IPS-15b (cell line): ENCODE measurements around the gene ARMS2.

Experiments used
- H3K27me3 ChIP-seq: one replicate; pipeline ENCODE4 v1.6.1; 2013; ENCODE audit warnings: low read length; ENCODE audit not compliant: control insufficient read depth, insufficient read depth
- H3K36me3 ChIP-seq: one replicate; pipeline ENCODE4 v1.6.1; 2013; ENCODE audit warnings: low read length; ENCODE audit not compliant: control insufficient read depth, insufficient read depth
- H3K4me1 ChIP-seq: one replicate; pipeline ENCODE4 v1.6.1; 2013; ENCODE audit warnings: mild to moderate bottlenecking, low read length; ENCODE audit not compliant: control insufficient read depth, insufficient read depth
- H3K4me3 ChIP-seq: one replicate; pipeline ENCODE4 v1.5.1; 2013; ENCODE audit warnings: low read depth, low read length
- H3K9ac ChIP-seq: one replicate; pipeline ENCODE4 v1.6.1; 2013; ENCODE audit warnings: low read depth, mild to moderate bottlenecking, low read length
- H3K9me3 ChIP-seq: one replicate; pipeline ENCODE4 v1.6.1; 2013; ENCODE audit warnings: mild to moderate bottlenecking, low read length; ENCODE audit not compliant: control insufficient read depth, insufficient read depth

The ARMS2 gene

DNA sequence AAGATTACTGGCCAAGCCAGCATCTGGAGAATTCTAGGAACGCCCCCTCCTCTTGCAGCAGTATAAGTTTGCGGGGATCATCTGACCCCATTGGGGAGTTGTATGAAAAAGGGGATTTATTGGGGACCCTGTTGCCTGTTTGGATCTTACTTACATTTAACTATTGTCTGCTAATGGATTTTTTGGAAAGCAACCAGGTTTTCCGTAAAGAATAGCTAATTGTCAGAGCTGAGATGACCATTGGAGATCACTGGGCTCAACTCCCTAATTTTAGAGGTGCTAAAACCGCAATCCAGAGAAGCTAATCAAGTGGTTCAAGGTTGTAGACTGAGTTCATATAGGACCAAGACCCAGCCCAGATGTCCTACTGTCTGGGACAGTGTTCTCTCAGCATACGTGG, 45.7 kb downstream of the ARMS2 start:
- H3K4me1 ChIP-seq, result no peaks in the 10 kb centered on the region
- no peaks in the 10 kb centered on the region for H3K9me3 ChIP-seq
- no peaks in the 10 kb centered on the region for H3K36me3 ChIP-seq
- no peak overlapping the region for H3K9ac ChIP-seq
- H3K4me3 ChIP-seq, result no peak overlapping the region
- H3K27me3 ChIP-seq, result no peaks in the 10 kb centered on the region

DNA sequence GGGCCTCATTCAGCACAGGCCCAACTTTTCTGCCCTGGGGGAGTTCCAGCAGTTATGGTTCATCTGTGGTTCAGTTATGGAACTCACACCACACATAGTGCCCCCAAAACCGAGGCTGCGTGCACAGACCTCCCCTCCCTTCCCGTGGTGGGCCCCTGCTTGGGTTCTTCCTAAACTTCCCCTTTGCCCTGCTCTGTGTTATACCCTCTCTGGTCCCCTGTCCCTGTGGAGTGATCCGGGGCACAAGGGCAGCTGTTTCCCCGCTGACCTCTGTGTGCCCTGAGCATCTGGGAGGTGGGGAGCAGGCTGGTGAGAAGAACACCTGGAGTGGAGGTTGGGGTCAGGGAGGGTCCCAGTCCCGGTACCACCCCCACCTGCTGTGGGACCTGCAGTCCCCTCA, 46.3 kb downstream of the ARMS2 start:
- Histone ChIP-seq H3K9ac (no peak overlapping the region), H3K27me3 (no peaks in the 10 kb centered on the region), H3K36me3 (no peaks in the 10 kb centered on the region), H3K4me1 (no peaks in the 10 kb centered on the region), H3K4me3 (no peak overlapping the region), H3K9me3 (no peaks in the 10 kb centered on the region)

DNA sequence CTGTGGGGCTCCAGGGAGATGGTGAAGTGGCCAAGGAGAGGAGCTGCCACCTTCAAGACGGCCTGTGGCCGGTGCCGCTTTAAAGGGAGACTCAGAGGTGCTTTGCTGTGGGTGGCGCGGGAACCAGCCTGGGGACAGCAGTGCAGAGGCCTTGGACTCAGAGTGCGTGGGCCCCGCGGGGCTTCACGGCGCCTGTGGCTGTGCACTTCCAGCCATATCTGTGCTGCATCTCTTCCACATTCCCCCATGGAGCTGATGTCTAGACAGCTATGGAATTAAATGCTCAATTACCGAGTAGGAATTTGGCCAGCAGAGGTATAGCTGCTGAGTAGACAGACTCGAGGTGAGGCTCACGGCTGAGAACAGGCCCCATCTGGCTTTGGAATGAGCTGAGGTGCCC, 48.6 kb downstream of the ARMS2 start:
- Histone ChIP-seq H3K4me3 (no peak overlapping the region), H3K9ac (no peak overlapping the region), H3K27me3 (no peaks in the 10 kb centered on the region), H3K36me3 (no peaks in the 10 kb centered on the region), H3K4me1 (no peaks in the 10 kb centered on the region), H3K9me3 (no peaks in the 10 kb centered on the region)

DNA sequence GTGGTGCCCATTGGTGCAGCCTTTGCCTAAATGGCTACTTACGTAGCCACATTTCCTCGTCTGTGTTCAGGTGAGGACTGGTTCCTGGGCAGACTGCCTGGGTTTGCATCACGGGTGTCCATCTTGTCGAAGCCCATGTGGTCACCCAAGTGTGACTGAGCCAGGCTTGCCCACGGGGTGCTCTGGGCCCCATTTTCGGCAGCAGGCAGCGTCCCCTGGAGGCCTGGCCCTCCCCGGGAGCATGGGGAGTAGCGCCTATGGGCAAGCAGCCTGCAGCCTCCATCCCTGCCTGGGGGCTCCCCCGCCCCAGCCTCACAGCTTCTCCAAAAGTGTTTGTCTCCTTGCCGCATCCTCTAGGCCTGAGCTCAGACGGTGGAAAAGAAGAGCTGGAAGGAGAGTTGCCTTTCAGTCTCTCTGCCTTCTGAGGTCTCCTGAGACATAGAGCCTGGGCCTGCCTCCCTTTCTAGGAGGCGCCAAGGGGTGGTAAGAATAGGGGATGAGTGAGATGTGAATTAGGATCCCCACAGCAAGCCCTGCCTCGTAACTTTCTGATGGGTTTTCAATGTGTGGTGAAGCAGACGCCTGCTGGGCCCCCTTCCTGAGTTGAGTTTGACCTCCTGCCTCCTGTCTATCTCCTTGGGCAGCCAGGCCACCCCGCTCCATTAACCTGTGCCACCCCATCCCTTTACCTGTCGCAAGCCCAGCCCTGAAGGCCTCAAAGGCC, 49.6 kb downstream of the ARMS2 start:
- Histone ChIP-seq H3K4me1 (no peaks in the 10 kb centered on the region), H3K36me3 (no peaks in the 10 kb centered on the region), H3K27me3 (no peaks in the 10 kb centered on the region), H3K9ac (no peak overlapping the region), H3K4me3 (no peak overlapping the region), H3K9me3 (no peaks in the 10 kb centered on the region)

DNA sequence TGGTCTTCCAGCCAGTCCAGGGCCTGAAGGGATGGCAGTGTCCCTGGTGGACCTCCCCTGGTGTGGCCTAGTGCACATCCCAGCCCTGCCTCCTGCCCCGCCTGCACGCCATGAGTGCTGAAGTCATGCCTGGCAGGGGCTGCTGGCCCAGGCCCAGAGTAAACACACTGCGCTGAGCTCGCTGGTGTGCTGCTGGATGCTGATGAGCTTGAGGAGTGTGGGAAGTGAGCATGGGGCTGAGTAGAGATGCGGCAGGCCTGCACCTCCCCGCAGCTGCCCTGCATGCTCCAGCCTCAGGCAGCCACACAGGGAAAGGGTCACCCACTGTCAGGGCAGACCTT, 50.1 kb downstream of the ARMS2 start:
- Histone ChIP-seq H3K9ac (no peak overlapping the region), H3K9me3 (no peaks in the 10 kb centered on the region), H3K4me1 (no peaks in the 10 kb centered on the region), H3K27me3 (no peaks in the 10 kb centered on the region), H3K4me3 (no peak overlapping the region), H3K36me3 (no peaks in the 10 kb centered on the region)

DNA sequence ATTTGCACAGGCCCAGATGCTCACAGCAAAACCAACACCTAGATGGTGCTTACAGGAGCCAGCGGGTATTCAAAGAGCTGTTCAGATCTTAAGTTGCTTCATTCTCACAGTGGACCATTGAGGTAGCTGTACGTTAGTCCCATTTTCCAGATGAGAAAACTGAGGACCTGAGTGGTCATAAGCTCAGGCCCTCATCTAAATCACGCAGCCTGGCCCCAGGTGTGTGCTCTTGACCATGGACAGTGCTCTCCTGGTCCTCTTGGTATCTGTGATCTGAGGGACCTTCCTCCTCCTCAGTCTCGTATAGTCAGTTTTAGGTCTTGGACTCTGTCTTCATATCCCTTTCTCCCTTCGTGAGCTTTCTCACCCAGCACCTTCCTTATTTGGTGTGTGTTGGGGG, 50.6 kb downstream of the ARMS2 start:
- Histone ChIP-seq H3K27me3 (no peaks in the 10 kb centered on the region), H3K36me3 (no peaks in the 10 kb centered on the region), H3K9me3 (no peaks in the 10 kb centered on the region), H3K9ac (no peak overlapping the region), H3K4me3 (no peak overlapping the region), H3K4me1 (no peaks in the 10 kb centered on the region)

DNA sequence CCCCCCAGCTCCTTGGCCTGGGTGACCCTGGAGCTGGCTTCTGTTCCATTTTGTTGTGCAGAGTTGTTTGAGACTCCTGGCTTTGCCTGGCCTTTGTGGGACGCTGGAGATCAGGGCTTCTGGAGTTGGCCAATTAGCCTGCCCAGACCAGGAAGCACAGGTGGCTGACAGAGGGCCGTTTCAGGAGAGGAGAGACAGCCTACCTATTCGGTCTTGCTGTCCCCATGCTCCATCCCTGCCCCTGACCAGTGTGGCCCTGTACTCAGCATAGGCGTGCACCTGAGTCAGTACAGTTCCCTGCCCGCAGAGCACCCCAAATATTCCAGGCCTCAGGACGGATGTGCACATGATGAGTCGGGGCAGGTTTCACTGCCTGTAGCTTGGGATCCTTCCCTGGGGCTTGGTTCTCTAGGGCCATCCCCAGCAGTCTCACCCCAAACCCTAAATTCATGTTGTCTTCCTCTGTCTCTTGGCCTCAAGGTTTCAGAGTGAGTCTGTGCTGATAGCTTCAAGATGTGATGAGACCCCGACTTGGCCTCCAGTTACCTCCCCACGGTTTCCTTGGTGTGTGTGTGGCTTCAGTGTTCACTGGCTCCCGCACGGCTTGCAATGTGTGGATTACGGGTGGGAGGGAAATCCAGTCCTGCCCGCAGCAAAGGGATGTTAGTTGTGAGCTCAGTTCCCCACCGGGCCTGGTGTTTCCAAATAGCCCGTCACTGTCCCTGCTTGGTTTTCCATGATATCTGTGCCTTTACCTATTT, 51.6 kb downstream of the ARMS2 start:
- H3K9me3 ChIP-seq, result no peaks in the 10 kb centered on the region

More for the DNA sequence above, 51.6 kb downstream of the ARMS2 start:
- H3K36me3 ChIP-seq, result no peaks in the 10 kb centered on the region
- no peak overlapping the region for H3K9ac ChIP-seq
- H3K27me3 ChIP-seq, result no peaks in the 10 kb centered on the region
- H3K4me3 ChIP-seq, result no peak overlapping the region
- no peaks in the 10 kb centered on the region for H3K4me1 ChIP-seq
